MCF 10A (cell line): ENCODE data around the gene DHRS3. TPM values are rescaled to one million over a fixed set of nuclear protein-coding genes. Genes with fewer than 3 reads are reported as not detected.

Experiments used
- BruUV-seq: library from RNA; stranded (reverse); fragments of 400-500 nt; replicated peaks from 2 replicates; lab custom pipeline; 2021; lab: Mats Ljungman, UMichigan
- CTCF ChIA-PET: fragments of 300-600 bp; sonication (Branson Sonifier 250); formaldehyde crosslinking; extraction: SDS; loops from one replicate; lab custom pipeline; 2021; ENCODE audit warnings: antibody characterized with exemption, inconsistent platforms; lab: Yijun Ruan, JAX
- POLR2A ChIA-PET: fragments of 300-600, 350-650 bp; sonication (Branson Sonifier 250); formaldehyde crosslinking; extraction: SDS; loops from one replicate; lab custom pipeline; 2020; ENCODE audit warnings: antibody characterized with exemption, inconsistent platforms; lab: Yijun Ruan, JAX
- DNase-seq: peaks from one replicate; pipeline ENCODE4 v3.0.0-alpha.2; 2018; ENCODE audit not compliant: unreplicated experiment
- H3K27ac Mint-ChIP-seq: one replicate; pipeline ENCODE4 v1.8.0; 2022; ENCODE audit warnings: mild to moderate bottlenecking, low read depth, mixed read lengths; ENCODE audit not compliant: unreplicated experiment
- H3K27me3 Mint-ChIP-seq: one replicate; pipeline ENCODE4 v1.8.0; 2022; ENCODE audit warnings: mixed read lengths; ENCODE audit not compliant: insufficient read depth, unreplicated experiment
- H3K36me3 Mint-ChIP-seq: one replicate; pipeline ENCODE4 v1.8.0; 2022; ENCODE audit warnings: mild to moderate bottlenecking, moderate library complexity, mixed read lengths; ENCODE audit not compliant: insufficient read depth, unreplicated experiment
- H3K4me1 Mint-ChIP-seq: one replicate; pipeline ENCODE4 v1.8.0; 2022; ENCODE audit warnings: mixed read lengths; ENCODE audit not compliant: insufficient read depth, unreplicated experiment
- H3K4me3 Mint-ChIP-seq: one replicate; pipeline ENCODE4 v1.8.0; 2022; ENCODE audit warnings: mild to moderate bottlenecking, moderate library complexity, mixed read lengths; ENCODE audit not compliant: unreplicated experiment
- H3K9me3 Mint-ChIP-seq: one replicate; pipeline ENCODE4 v1.8.0; 2022; ENCODE audit warnings: mixed read lengths; ENCODE audit not compliant: unreplicated experiment
- intact Hi-C: fragments of 100-400 bp; cut with micrococcal nuclease; formaldehyde crosslinking; loops from 2 replicates; pipeline ENCODE4 v1.14.1; 2022
- total RNA-seq: library from RNA; stranded (reverse); gene quantifications from 2 replicates; pipeline ENCODE4 v1.2.3, GENCODE V29; 2022
- TF ChIP-seq, protein P1 (sequence below): fragments of 200-600 bp; IDR thresholded peaks from one replicate; pipeline ENCODE4 v1.8.0; 2022; ENCODE audit warnings: antibody characterized with exemption, mild to moderate bottlenecking; ENCODE audit not compliant: unreplicated experiment

The DHRS3 gene
- total RNA-seq, 1 experiment from 2014 or later: 1.4 TPM

DNA sequence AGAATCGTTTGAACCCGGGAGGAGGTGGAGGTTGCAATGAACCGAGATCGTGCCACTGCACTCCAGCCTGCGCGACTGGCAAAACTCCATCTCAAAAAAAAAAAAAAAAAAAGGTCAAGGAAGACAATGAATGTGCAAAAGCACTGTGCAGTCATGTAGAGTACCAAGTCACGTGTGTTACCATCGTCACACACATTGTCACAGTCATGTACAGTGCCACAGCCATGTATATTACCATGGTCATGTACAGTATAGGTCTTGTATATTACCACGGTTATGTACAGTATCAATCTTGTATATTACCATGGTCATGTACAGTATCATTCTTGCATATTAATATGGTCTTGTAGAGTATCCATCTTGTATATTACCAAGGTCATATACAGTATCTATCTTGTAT lies 13.0 kb downstream of the DHRS3 start:
- peaks cover 10% of the 10 kb centered on the region for H3K4me1 Mint-ChIP-seq
- H3K27ac Mint-ChIP-seq: no peak overlapping the region
- no TSS peak for BruUV-seq
- H3K9me3 Mint-ChIP-seq: no peaks in the 10 kb centered on the region
- CTCF ChIA-PET: no interaction called here
- DNase-seq: no peak
- POLR2A ChIA-PET: interaction anchor here (1.0 to 1.7 kb wide), 3 partner anchors 8 to 13 kb away, joined by 3 to 11 read pairs (median 4); partner anchors contain the start of gene DHRS3
- no peak overlapping the region for H3K4me3 Mint-ChIP-seq
- H3K36me3 Mint-ChIP-seq: no peaks in the 10 kb centered on the region
- peaks cover 5% of the 10 kb centered on the region for H3K27me3 Mint-ChIP-seq
- intact Hi-C loops: no loop called here
- TF ChIP-seq, protein P1, sequence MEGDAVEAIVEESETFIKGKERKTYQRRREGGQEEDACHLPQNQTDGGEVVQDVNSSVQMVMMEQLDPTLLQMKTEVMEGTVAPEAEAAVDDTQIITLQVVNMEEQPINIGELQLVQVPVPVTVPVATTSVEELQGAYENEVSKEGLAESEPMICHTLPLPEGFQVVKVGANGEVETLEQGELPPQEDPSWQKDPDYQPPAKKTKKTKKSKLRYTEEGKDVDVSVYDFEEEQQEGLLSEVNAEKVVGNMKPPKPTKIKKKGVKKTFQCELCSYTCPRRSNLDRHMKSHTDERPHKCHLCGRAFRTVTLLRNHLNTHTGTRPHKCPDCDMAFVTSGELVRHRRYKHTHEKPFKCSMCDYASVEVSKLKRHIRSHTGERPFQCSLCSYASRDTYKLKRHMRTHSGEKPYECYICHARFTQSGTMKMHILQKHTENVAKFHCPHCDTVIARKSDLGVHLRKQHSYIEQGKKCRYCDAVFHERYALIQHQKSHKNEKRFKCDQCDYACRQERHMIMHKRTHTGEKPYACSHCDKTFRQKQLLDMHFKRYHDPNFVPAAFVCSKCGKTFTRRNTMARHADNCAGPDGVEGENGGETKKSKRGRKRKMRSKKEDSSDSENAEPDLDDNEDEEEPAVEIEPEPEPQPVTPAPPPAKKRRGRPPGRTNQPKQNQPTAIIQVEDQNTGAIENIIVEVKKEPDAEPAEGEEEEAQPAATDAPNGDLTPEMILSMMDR: no peak

DNA sequence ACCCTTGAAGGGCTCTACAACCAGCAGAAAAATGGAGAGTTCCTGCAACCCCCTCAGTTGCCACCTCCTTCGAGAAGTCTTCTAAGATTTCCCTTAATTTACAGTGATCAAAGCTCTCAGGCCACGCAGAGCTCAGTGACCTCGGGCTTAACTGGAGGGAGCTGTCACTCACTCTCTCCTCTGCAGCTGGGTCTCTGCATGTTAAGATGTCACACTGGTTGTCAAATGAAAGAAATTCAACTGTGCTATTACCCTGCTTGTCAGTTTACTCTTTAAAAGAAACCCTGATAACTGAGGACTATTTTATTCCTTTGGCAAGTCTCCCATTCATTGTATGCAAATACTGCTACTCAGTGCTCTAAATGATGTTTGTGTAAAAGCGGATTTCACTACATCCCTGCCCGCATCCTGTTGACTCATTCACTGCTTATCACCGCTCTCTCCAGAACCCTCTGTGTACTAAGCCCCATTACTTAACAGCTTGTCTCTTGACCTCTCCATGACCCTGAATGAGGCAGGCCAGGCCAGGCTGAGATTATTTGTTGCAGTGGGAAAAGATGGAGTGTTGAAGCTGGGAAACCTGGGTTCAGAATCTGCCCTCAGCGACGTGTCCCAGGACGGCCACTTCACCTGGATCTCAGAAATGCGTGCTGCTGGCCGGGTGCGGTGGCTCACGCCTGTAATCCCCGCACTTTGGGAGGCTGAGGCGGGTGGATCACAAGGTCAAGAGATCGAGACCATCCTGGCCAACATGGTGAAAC lies 13.7 kb downstream of the DHRS3 start:
- Mint-ChIP-seq H3K27me3 (peaks cover 10% of the 10 kb centered on the region), H3K36me3 (no peaks in the 10 kb centered on the region), H3K27ac (no peak overlapping the region), H3K4me3 (no peak overlapping the region), H3K4me1 (peaks cover 10% of the 10 kb centered on the region), H3K9me3 (no peaks in the 10 kb centered on the region)
- TF ChIP-seq, protein P1: no peak
- ChIA-PET CTCF (no interaction called here), POLR2A (interaction anchor here (1.0 to 1.6 kb wide), 2 partner anchors 9 to 14 kb away, joined by 3 to 11 read pairs; partner anchors contain the start of gene DHRS3)
- no TSS peak for BruUV-seq
- intact Hi-C loops: no loop called here
- peak; percentile 97 for DNase-seq

DNA sequence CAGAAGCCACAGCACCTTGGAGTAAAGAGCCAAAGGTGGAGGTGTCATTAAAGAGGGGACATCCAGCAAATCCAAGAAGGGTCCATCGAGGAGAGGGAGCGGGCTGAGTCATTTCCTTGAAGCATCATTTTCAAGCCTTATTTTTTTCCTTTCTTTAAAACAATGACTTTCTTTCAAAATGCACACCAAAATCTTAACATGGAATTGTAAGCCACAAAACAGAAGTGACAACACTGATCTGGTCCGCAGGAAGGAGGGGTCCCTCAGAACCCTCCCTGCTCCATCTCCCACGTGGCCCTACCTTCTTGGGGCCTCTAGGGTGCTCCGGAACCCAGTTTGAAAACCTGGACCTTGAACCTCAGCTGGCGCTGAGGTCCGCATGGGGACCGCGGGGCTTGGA lies 14.8 kb downstream of the DHRS3 start:
- Mint-ChIP-seq H3K27ac (no peak overlapping the region), H3K27me3 (peaks cover 10% of the 10 kb centered on the region), H3K9me3 (no peaks in the 10 kb centered on the region), H3K4me3 (no peak overlapping the region), H3K4me1 (peaks cover 10% of the 10 kb centered on the region), H3K36me3 (no peaks in the 10 kb centered on the region)
- DNase-seq: no peak
- ChIA-PET POLR2A (interaction anchor here (1.6 kb wide), 1 partner anchor 15 kb away, joined by 11 read pairs; the partner anchor contains the start of gene DHRS3), CTCF (no interaction called here)
- TF ChIP-seq, protein P1: no peak
- BruUV-seq: no TSS peak
- intact Hi-C loops: no loop called here

DNA sequence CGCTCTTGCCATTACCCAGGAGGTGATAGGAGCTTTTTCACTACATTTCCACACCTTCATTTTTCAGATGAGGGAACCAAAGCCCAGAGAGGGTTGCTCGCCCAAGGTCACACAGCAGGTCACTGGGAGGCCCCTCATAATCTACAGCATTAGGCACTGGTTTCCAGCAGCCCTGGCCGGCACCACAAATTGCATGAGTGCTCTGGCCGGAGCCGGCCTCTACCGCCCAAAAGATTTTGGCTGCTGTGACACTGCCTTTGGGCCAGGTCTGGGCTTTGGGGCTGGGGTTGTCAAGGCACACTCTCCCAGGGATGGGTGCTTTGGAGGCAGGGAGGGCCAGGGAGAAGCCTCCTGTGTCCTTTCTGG lies 15.4 kb downstream of the DHRS3 start:
- Mint-ChIP-seq H3K4me1 (peaks cover 10% of the 10 kb centered on the region), H3K27me3 (peaks cover 10% of the 10 kb centered on the region)
- no peak for DNase-seq

More for the DNA sequence above, 15.4 kb downstream of the DHRS3 start:
- ChIA-PET CTCF (no interaction called here), POLR2A (no interaction called here)
- Mint-ChIP-seq H3K4me3 (no peak overlapping the region), H3K36me3 (no peaks in the 10 kb centered on the region), H3K9me3 (no peaks in the 10 kb centered on the region), H3K27ac (no peak overlapping the region)
- no TSS peak for BruUV-seq
- TF ChIP-seq, protein P1: no peak
- intact Hi-C loops: no loop called here
